Measurements from ENCODE around the gene NFE2.

The NFE2 gene

DNA sequence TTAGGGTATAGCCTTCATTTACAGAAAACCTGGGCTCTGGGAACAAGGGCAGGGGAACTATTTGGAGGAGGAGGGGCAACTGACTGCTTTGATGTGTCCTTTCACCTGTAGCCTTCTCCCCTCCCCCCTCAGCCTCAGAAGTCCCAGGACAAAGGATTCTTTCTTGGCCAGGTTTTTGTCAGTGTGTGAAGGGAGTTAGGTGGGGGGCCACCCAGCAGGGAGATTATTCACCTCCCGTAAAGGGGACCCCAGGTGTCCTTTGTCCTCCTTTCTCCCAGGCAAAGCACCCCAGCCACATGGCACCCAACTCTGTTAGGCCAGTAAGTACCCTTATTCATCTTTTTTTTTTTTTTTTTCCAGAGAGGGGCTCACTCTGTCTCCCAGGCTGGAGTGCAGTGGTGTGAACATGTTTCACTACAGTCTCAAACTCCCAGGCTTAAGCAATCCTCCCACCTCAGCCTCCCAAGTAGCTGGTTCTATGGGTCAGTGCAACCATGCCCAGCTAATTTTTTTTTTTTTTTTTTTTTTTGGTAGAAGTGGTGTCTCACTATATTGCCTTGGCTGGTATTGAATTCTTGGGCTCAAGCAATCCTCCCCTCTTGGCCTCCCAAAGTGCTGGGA, 723 bp upstream of the NFE2 start:
- no peak overlapping the region for H3K27ac ChIP-seq (ENCODE audit: extremely low read depth, low read depth, low read length)
- no peaks in the 10 kb centered on the region for H3K9me3 ChIP-seq (ENCODE audit: control insufficient read depth, insufficient read depth, low read depth, low read length)
- no peaks in the 10 kb centered on the region for H3K36me3 ChIP-seq (ENCODE audit: control insufficient read depth in 2 of 2, insufficient read depth in 1 of 2, low read length in 2 of 2)
- H3K4me1 ChIP-seq (ENCODE audit: control insufficient read depth, insufficient read depth, low read length), result peaks cover 7% of the 10 kb centered on the region
- ChIA-PET POLR2A (interaction anchor here (0.6 to 3.0 kb wide), 8 partner anchors 9 to 57 kb away, joined by 3 to 25 read pairs (median 5); partner anchors contain the start of genes CBX5, COPZ1 and HNRNPA1), CTCF (interaction anchor here (0.6 to 4.1 kb wide), 7 partner anchors 23 to 80 kb away, joined by 3 to 31 read pairs (median 6); partner anchors contain the start of gene COPZ1)
- H3K4me3 ChIP-seq (ENCODE audit: low read depth, low read length), result no peak overlapping the region
- TF ChIP-seq, protein P1, sequence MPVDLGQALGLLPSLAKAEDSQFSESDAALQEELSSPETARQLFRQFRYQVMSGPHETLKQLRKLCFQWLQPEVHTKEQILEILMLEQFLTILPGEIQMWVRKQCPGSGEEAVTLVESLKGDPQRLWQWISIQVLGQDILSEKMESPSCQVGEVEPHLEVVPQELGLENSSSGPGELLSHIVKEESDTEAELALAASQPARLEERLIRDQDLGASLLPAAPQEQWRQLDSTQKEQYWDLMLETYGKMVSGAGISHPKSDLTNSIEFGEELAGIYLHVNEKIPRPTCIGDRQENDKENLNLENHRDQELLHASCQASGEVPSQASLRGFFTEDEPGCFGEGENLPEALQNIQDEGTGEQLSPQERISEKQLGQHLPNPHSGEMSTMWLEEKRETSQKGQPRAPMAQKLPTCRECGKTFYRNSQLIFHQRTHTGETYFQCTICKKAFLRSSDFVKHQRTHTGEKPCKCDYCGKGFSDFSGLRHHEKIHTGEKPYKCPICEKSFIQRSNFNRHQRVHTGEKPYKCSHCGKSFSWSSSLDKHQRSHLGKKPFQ (tag by site-specific recombination; IDR thresholded peaks at IDR 0.05), result 0 out of 2 replicates have a peak, but pooled peaks have one; percentile 57
- TF ChIP-seq ZNF514 (tag by site-specific recombination; IDR thresholded peaks at IDR 0.05), result no peak
- TF ChIP-seq ZNF777 (tag by site-specific recombination; IDR thresholded peaks at IDR 0.05; ENCODE audit: borderline replicate concordance), result no peak
- TF ChIP-seq, protein P2, sequence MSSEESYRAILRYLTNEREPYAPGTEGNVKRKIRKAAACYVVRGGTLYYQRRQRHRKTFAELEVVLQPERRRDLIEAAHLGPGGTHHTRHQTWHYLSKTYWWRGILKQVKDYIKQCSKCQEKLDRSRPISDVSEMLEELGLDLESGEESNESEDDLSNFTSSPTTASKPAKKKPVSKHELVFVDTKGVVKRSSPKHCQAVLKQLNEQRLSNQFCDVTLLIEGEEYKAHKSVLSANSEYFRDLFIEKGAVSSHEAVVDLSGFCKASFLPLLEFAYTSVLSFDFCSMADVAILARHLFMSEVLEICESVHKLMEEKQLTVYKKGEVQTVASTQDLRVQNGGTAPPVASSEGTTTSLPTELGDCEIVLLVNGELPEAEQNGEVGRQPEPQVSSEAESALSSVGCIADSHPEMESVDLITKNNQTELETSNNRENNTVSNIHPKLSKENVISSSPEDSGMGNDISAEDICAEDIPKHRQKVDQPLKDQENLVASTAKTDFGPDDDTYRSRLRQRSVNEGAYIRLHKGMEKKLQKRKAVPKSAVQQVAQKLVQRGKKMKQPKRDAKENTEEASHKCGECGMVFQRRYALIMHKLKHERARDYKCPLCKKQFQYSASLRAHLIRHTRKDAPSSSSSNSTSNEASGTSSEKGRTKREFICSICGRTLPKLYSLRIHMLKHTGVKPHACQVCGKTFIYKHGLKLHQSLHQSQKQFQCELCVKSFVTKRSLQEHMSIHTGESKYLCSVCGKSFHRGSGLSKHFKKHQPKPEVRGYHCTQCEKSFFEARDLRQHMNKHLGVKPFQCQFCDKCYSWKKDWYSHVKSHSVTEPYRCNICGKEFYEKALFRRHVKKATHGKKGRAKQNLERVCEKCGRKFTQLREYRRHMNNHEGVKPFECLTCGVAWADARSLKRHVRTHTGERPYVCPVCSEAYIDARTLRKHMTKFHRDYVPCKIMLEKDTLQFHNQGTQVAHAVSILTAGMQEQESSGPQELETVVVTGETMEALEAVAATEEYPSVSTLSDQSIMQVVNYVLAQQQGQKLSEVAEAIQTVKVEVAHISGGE (tag by site-specific recombination; conservative IDR thresholded peaks at IDR 0.05; ENCODE audit: low read depth), result no peak
- TF ChIP-seq SCRT2 (tag by site-specific recombination; IDR thresholded peaks at IDR 0.05), result peak; percentile 69
- TF ChIP-seq, protein P3, sequence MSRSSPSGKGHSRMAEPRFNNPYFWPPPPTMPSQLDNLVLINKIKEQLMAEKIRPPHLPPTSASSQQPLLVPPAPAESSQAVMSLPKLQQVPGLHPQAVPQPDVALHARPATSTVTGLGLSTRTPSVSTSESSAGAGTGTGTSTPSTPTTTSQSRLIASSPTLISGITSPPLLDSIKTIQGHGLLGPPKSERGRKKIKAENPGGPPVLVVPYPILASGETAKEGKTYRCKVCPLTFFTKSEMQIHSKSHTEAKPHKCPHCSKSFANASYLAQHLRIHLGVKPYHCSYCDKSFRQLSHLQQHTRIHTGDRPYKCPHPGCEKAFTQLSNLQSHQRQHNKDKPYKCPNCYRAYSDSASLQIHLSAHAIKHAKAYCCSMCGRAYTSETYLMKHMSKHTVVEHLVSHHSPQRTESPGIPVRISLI (tag by site-specific recombination; IDR thresholded peaks at IDR 0.05), result peak; percentile 83
- TF ChIP-seq ZNF423 (tag by site-specific recombination; IDR thresholded peaks at IDR 0.05), result no peak
- TF ChIP-seq, protein P4, sequence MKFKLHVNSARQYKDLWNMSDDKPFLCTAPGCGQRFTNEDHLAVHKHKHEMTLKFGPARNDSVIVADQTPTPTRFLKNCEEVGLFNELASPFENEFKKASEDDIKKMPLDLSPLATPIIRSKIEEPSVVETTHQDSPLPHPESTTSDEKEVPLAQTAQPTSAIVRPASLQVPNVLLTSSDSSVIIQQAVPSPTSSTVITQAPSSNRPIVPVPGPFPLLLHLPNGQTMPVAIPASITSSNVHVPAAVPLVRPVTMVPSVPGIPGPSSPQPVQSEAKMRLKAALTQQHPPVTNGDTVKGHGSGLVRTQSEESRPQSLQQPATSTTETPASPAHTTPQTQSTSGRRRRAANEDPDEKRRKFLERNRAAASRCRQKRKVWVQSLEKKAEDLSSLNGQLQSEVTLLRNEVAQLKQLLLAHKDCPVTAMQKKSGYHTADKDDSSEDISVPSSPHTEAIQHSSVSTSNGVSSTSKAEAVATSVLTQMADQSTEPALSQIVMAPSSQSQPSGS (tag by site-specific recombination; IDR thresholded peaks at IDR 0.05; ENCODE audit: low read depth), result no peak
- TF ChIP-seq ZNF391 (tag by site-specific recombination; IDR thresholded peaks at IDR 0.05; ENCODE audit: borderline replicate concordance, low read depth), result no peak
- no peak for TF ChIP-seq GFI1B (tag by site-specific recombination; IDR thresholded peaks at IDR 0.05)
- no peak for TF ChIP-seq ZNF19 (tag by site-specific recombination; IDR thresholded peaks at IDR 0.05; ENCODE audit: low read depth)
- TF ChIP-seq, protein P5, sequence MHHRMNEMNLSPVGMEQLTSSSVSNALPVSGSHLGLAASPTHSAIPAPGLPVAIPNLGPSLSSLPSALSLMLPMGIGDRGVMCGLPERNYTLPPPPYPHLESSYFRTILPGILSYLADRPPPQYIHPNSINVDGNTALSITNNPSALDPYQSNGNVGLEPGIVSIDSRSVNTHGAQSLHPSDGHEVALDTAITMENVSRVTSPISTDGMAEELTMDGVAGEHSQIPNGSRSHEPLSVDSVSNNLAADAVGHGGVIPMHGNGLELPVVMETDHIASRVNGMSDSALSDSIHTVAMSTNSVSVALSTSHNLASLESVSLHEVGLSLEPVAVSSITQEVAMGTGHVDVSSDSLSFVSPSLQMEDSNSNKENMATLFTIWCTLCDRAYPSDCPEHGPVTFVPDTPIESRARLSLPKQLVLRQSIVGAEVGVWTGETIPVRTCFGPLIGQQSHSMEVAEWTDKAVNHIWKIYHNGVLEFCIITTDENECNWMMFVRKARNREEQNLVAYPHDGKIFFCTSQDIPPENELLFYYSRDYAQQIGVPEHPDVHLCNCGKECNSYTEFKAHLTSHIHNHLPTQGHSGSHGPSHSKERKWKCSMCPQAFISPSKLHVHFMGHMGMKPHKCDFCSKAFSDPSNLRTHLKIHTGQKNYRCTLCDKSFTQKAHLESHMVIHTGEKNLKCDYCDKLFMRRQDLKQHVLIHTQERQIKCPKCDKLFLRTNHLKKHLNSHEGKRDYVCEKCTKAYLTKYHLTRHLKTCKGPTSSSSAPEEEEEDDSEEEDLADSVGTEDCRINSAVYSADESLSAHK (tag by site-specific recombination; IDR thresholded peaks at IDR 0.05), result no peak
- no peak for TF ChIP-seq ZBTB21 (tag by site-specific recombination; IDR thresholded peaks at IDR 0.05)
- 0 out of 2 replicates have a peak, but pooled peaks have one; percentile 14 for TF ChIP-seq WT1 (tag by site-specific recombination; IDR thresholded peaks at IDR 0.05)
- no peak for TF ChIP-seq ZNF169 (tag by site-specific recombination; IDR thresholded peaks at IDR 0.05)
- no peak for TF ChIP-seq ZNF239 (tag by site-specific recombination; IDR thresholded peaks at IDR 0.05)
- TF ChIP-seq GLI4 (tag by site-specific recombination; IDR thresholded peaks at IDR 0.05), result no peak
- TF ChIP-seq ZNF560 (tag by site-specific recombination; IDR thresholded peaks at IDR 0.05; ENCODE audit: borderline replicate concordance), result no peak
- peak; percentile 61 for TF ChIP-seq GLIS1 (tag by site-specific recombination; IDR thresholded peaks at IDR 0.05)
- TF ChIP-seq, protein P6, sequence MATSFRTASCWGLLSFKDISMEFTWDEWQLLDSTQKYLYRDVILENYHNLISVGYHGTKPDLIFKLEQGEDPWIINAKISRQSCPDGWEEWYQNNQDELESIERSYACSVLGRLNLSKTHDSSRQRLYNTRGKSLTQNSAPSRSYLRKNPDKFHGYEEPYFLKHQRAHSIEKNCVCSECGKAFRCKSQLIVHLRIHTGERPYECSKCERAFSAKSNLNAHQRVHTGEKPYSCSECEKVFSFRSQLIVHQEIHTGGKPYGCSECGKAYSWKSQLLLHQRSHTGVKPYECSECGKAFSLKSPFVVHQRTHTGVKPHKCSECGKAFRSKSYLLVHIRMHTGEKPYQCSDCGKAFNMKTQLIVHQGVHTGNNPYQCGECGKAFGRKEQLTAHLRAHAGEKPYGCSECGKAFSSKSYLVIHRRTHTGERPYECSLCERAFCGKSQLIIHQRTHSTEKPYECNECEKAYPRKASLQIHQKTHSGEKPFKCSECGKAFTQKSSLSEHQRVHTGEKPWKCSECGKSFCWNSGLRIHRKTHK (tag by site-specific recombination; IDR thresholded peaks at IDR 0.05), result no peak
- TF ChIP-seq ZNF416 (tag by site-specific recombination; IDR thresholded peaks at IDR 0.05), result no peak
- TF ChIP-seq, protein P7, sequence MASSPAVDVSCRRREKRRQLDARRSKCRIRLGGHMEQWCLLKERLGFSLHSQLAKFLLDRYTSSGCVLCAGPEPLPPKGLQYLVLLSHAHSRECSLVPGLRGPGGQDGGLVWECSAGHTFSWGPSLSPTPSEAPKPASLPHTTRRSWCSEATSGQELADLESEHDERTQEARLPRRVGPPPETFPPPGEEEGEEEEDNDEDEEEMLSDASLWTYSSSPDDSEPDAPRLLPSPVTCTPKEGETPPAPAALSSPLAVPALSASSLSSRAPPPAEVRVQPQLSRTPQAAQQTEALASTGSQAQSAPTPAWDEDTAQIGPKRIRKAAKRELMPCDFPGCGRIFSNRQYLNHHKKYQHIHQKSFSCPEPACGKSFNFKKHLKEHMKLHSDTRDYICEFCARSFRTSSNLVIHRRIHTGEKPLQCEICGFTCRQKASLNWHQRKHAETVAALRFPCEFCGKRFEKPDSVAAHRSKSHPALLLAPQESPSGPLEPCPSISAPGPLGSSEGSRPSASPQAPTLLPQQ (tag by site-specific recombination; IDR thresholded peaks at IDR 0.05), result no peak
- TF ChIP-seq ZNF664 (tag by site-specific recombination; IDR thresholded peaks at IDR 0.05), result no peak
- TF ChIP-seq ZNF350 (tag by site-specific recombination; IDR thresholded peaks at IDR 0.05), result no peak

Measured in HEK293 (cell line).